Upper lobe of left lung (tissue), 4 donors: ENCODE results near the gene RTL10.

Experiments
- POLR2A ChIP-seq, 4 donors: fragments of 450-650 bp; IDR thresholded peaks; one replicate each; pipeline ENCODE4 v1.5.1; 2016 to 2017; ENCODE audit warnings: antibody characterized with exemption in 4 of 4, mild to moderate bottlenecking in 2 of 4
- TF ChIP-seq, protein P1 (sequence below), 6 experiments: fragments of 450-650 bp in 4 of 6; fragments of 200-600 bp in 2 of 6; sonication (generic) in 2 of 6; IDR thresholded peaks; one replicate each; pipeline ENCODE4 v1.5.1; 2016 to 2019; ENCODE audit warnings: antibody characterized with exemption in 6 of 6

GRCh38 chr22:19819208-19819910, 35.3 kb downstream of the RTL10 start:
- TF ChIP-seq POLR2A (IDR thresholded peaks at IDR 0.05): no peak
- TF ChIP-seq, protein P1, sequence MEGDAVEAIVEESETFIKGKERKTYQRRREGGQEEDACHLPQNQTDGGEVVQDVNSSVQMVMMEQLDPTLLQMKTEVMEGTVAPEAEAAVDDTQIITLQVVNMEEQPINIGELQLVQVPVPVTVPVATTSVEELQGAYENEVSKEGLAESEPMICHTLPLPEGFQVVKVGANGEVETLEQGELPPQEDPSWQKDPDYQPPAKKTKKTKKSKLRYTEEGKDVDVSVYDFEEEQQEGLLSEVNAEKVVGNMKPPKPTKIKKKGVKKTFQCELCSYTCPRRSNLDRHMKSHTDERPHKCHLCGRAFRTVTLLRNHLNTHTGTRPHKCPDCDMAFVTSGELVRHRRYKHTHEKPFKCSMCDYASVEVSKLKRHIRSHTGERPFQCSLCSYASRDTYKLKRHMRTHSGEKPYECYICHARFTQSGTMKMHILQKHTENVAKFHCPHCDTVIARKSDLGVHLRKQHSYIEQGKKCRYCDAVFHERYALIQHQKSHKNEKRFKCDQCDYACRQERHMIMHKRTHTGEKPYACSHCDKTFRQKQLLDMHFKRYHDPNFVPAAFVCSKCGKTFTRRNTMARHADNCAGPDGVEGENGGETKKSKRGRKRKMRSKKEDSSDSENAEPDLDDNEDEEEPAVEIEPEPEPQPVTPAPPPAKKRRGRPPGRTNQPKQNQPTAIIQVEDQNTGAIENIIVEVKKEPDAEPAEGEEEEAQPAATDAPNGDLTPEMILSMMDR (IDR thresholded peaks at IDR 0.05): no peak
